IMR-90 (cell line): ENCODE results near the gene HMX1. TPM values are rescaled to one million over a fixed set of nuclear protein-coding genes. Genes with fewer than 3 reads are reported as not detected.

Source experiments
- ATAC-seq: fragments of 200-7000 bp; cut with Tn5 transposase; 2 replicates; pipeline ENCODE4 v1.9.1; 2020; ENCODE audit warnings: low read depth, mild to moderate bottlenecking, moderate library complexity
- BruUV-seq: library from RNA; stranded (reverse); fragments of 400-500 nt; replicated peaks from 2 replicates; lab custom pipeline; 2021; lab: Mats Ljungman, UMichigan
- CTCF ChIA-PET: fragments of 300-600 bp; formaldehyde crosslinking; extraction: SDS; loops from one replicate; lab custom pipeline; 2021; ENCODE audit warnings: antibody characterized with exemption; lab: Yijun Ruan, JAX
- POLR2A ChIA-PET: fragments of 300-600 bp; sonication (Branson Sonifier 250); formaldehyde crosslinking; loops from one replicate; lab custom pipeline; 2022; ENCODE audit warnings: antibody characterized with exemption; ENCODE audit not compliant: unreplicated experiment; lab: Charles Lee
- DNase-seq: peaks from one replicate; pipeline ENCODE4 v3.0.0; 2013
- H2AFZ ChIP-seq: replicated peaks from 2 replicates; pipeline ENCODE3; 2013; ENCODE audit warnings: low read length, mild to moderate bottlenecking; ENCODE audit not compliant: poor library complexity
- H2AK5ac ChIP-seq: 2 replicates; pipeline ENCODE4 v1.6.1; 2013; ENCODE audit warnings: low read depth, low read length, inconsistent platforms
- H2AK9ac ChIP-seq: replicated peaks from 2 replicates; pipeline ENCODE3; 2013; ENCODE audit warnings: mild to moderate bottlenecking, low read depth, low read length, moderate library complexity; ENCODE audit not compliant: poor library complexity
- H2BK120ac ChIP-seq: 2 replicates; pipeline ENCODE4 v1.6.1; 2013; ENCODE audit warnings: low read depth, low read length, inconsistent platforms
- H2BK15ac ChIP-seq: 3 replicates; pipeline ENCODE4 v1.6.1; 2013; ENCODE audit warnings: low read depth, low read length, inconsistent platforms
- H2BK20ac ChIP-seq: 2 replicates; pipeline ENCODE4 v1.6.1; 2013; ENCODE audit warnings: low read depth, mild to moderate bottlenecking, inconsistent platforms, low read length, moderate library complexity
- H2BK5ac ChIP-seq: 2 replicates; pipeline ENCODE4 v1.6.1; 2013; ENCODE audit warnings: mild to moderate bottlenecking, low read depth, low read length, inconsistent platforms; ENCODE audit not compliant: poor library complexity, severe bottlenecking
- H3K14ac ChIP-seq: replicated peaks from 2 replicates; pipeline ENCODE4 v1.6.1; 2013; ENCODE audit warnings: low read depth, low read length, inconsistent platforms
- H3K18ac ChIP-seq: 2 replicates; pipeline ENCODE4 v1.6.1; 2013; ENCODE audit warnings: low read depth, low read length, control low read depth
- H3K23ac ChIP-seq: 2 replicates; pipeline ENCODE4 v1.6.1; 2013; ENCODE audit warnings: low read depth, low read length, inconsistent platforms
- H3K27ac ChIP-seq: 2 replicates; pipeline ENCODE4 v1.5.1; 2013; ENCODE audit warnings: mild to moderate bottlenecking, control low read depth, low read length; ENCODE audit not compliant: insufficient read depth
- H3K27me3 ChIP-seq: 2 replicates; pipeline ENCODE4 v1.6.1; 2013; ENCODE audit warnings: low read length; ENCODE audit not compliant: control insufficient read depth, insufficient read depth
- H3K36me3 ChIP-seq: 2 replicates; pipeline ENCODE4 v1.6.1; 2013; ENCODE audit warnings: low read length, mixed read lengths; ENCODE audit not compliant: control insufficient read depth, insufficient read depth
- H3K4ac ChIP-seq: 2 replicates; pipeline ENCODE4 v1.6.1; 2013; ENCODE audit warnings: low read depth, low read length, inconsistent platforms
- H3K4me1 ChIP-seq: 2 replicates; pipeline ENCODE4 v1.6.1; 2013; ENCODE audit warnings: low read length, mixed read lengths; ENCODE audit not compliant: control insufficient read depth, insufficient read depth
- H3K4me2 ChIP-seq: 2 replicates; pipeline ENCODE4 v1.6.1; 2013; ENCODE audit warnings: low read depth, mild to moderate bottlenecking, control low read depth, low read length, moderate library complexity
- H3K4me3 ChIP-seq: 2 replicates; pipeline ENCODE4 v1.5.1; 2013; ENCODE audit warnings: low read depth, mild to moderate bottlenecking, control low read depth, low read length, moderate library complexity; ENCODE audit not compliant: insufficient read depth
- H3K56ac ChIP-seq: 2 replicates; pipeline ENCODE4 v1.6.1; 2013; ENCODE audit warnings: low read length, inconsistent platforms; ENCODE audit not compliant: insufficient read depth; ENCODE audit errors: extremely low read depth
- H3K79me1 ChIP-seq, 2 experiments: 2 replicates each; pipeline ENCODE4 v1.6.1; 2013; ENCODE audit warnings: low read length in 2 of 2, inconsistent platforms in 1 of 2, low read depth in 1 of 2
- H3K9ac ChIP-seq: 2 replicates; pipeline ENCODE4 v1.6.1; 2013; ENCODE audit warnings: low read depth, low read length, control low read depth
- H3K9me1 ChIP-seq: 2 replicates; pipeline ENCODE4 v1.6.1; 2013; ENCODE audit warnings: low read length, inconsistent platforms; ENCODE audit not compliant: insufficient read depth
- H3K9me3 ChIP-seq: 2 replicates; pipeline ENCODE4 v1.6.1; 2013; ENCODE audit warnings: low read length; ENCODE audit not compliant: control insufficient read depth, insufficient read depth
- H4K20me1 ChIP-seq: 2 replicates; pipeline ENCODE4 v1.6.1; 2013; ENCODE audit warnings: low read length, inconsistent platforms; ENCODE audit not compliant: insufficient read depth
- H4K5ac ChIP-seq: 2 replicates; pipeline ENCODE4 v1.6.1; 2013; ENCODE audit warnings: mild to moderate bottlenecking, low read depth, low read length, control low read depth
- H4K8ac ChIP-seq, 2 experiments: 2 replicates each; pipeline ENCODE4 v1.6.1; 2013; ENCODE audit warnings: low read depth in 2 of 2, low read length in 2 of 2, control low read depth in 1 of 2, inconsistent platforms in 1 of 2
- H4K91ac ChIP-seq: 2 replicates; pipeline ENCODE4 v1.6.1; 2013; ENCODE audit warnings: low read depth, low read length, inconsistent platforms; ENCODE audit not compliant: insufficient read depth
- BHLHE40 ChIP-seq: fragments of 150-350 bp; IDR thresholded peaks from 2 replicates; pipeline ENCODE4 v1.6.1; 2016; ENCODE audit warnings: mild to moderate bottlenecking, low read depth, low read length
- CEBPB ChIP-seq: IDR thresholded peaks from 2 replicates; pipeline ENCODE4 v1.6.1; 2012; ENCODE audit warnings: low read depth, low read length, improper control_type of control experiment
- CHD1 ChIP-seq: IDR thresholded peaks from 2 replicates; pipeline ENCODE4 v1.6.1; 2012; ENCODE audit warnings: low read depth, low read length, improper control_type of control experiment
- FOS ChIP-seq: fragments of 150-350 bp; IDR thresholded peaks from 2 replicates; pipeline ENCODE4 v1.6.1; 2016; ENCODE audit warnings: low read depth, low read length
- MAZ ChIP-seq: IDR thresholded peaks from 2 replicates; pipeline ENCODE4 v1.6.1; 2012; ENCODE audit warnings: low read depth, mild to moderate bottlenecking, low read length, improper control_type of control experiment, moderate library complexity, borderline replicate concordance
- POLR2A ChIP-seq: IDR thresholded peaks from 2 replicates; pipeline ENCODE4 v1.6.1; 2012; ENCODE audit warnings: mild to moderate bottlenecking, low read depth, low read length
- RAD21 ChIP-seq: IDR thresholded peaks from 2 replicates; pipeline ENCODE4 v1.6.1; 2012; ENCODE audit warnings: low read length, improper control_type of control experiment
- RCOR1 ChIP-seq: IDR thresholded peaks from 2 replicates; pipeline ENCODE4 v1.6.1; 2012; ENCODE audit warnings: mild to moderate bottlenecking, low read length, improper control_type of control experiment; ENCODE audit not compliant: insufficient replicate concordance
- SMC3 ChIP-seq: fragments of 150-350 bp; IDR thresholded peaks from 2 replicates; pipeline ENCODE4 v1.6.1; 2016; ENCODE audit warnings: low read depth, mild to moderate bottlenecking, antibody characterized with exemption, low read length, moderate library complexity
- WGBS, 2 experiments: methylation state at CpG; one replicate each; pipeline versions ENCODE4 v1.1.5 to v1.1.7; 2013; ENCODE audit warnings: missing lambda C conversion rate in 2 of 2; ENCODE audit not compliant: insufficient read length in 1 of 2; ENCODE audit errors: extremely low coverage in 2 of 2; 5-methylcytosine and 5-hydroxymethylcytosine counted together
- dilution Hi-C: fragments of 300-500 bp; cut with HindIII; formaldehyde crosslinking; loops from one replicate; pipeline ENCODE4 v1.14.3; 2018; ENCODE audit warnings: low sequenced_read_pairs; ENCODE audit not compliant: unreplicated experiment
- in situ Hi-C: fragments of 300-500 bp; cut with MboI; formaldehyde crosslinking; loops from 3 replicates; pipeline ENCODE4 v1.14.3; 2019; ENCODE audit warnings: low sequenced_read_pairs, inconsistent platforms, mixed read lengths
- intact Hi-C: fragments of 100-400 bp; cut with micrococcal nuclease; formaldehyde crosslinking; loops from 2 replicates; pipeline ENCODE4 v1.10.0; 2022
- polyA plus RNA-seq, 3 experiments: library from polyadenylated mRNA; depleted of rRNA; stranded (reverse); fragments of >200 nt; gene quantifications; 2 replicates each; pipeline ENCODE4 v1.2.3, GENCODE V29; 2012; ENCODE audit warnings: low replicate concordance in 1 of 3
- total RNA-seq: library from RNA; depleted of rRNA; stranded (reverse); fragments of >200 nt; gene quantifications from 2 replicates; pipeline ENCODE4 v1.2.3, GENCODE V29; 2012
- TF ChIP-seq, protein P1 (sequence below): fragments of 150-350 bp; IDR thresholded peaks from 2 replicates; pipeline ENCODE4 v1.6.1; 2016; ENCODE audit warnings: low read depth, mild to moderate bottlenecking, low read length, moderate library complexity, borderline replicate concordance

HMX1 gene
- total and polyA plus RNA-seq, 2 of the 4 experiments (the other 2 are of a cell fraction) = not detected

DNA sequence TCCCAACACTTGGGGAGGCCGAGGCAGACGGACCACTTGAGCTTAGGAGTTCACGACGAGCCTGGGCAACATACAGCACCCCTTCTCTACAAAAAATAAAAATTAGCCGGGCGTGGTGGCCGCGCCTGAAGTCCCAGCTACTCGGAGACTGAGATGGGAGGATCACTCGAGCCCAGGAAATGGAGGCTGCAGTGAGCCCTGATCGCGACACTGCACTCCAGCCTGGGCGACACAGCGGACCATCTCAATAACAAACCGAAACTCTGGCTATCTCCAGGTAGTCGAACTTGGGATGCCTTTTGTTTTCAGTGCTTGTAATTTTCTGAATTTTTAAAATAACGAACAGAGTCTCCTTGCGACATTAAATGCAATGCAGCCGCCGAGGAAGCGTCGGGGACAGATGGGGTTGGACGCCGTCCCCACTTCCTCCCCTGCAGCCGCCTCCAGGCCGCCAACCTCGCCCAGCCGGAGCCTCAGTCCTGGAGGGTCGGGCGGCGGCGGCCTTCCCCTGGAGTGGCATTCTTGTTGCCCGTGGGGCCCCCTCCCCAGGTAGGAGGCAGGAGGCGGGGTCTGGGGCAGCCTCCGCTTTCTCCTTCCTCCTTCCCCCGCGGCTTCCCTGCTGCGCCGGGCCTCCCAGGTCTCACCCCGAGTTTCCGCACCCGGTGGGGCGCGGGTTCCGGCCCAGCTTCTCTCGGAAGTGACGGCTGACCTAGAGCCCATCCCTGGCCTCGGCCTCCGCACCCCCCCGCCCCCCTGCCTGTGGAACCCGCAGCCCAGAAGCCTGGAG, 14.6 kb downstream of the HMX1 start:
- H2AFZ ChIP-seq = no peak overlapping the region
- H2AK5ac ChIP-seq = no peak overlapping the region
- no peaks in the 10 kb centered on the region for H3K9me1 ChIP-seq
- H4K8ac ChIP-seq = no peak overlapping the region
- H2AK9ac ChIP-seq = no peak overlapping the region
- H2BK20ac ChIP-seq = no peak overlapping the region
- WGBS, 2 experiments = 0% methylated on average over 13 of the region's 51 CpGs; no CpG with 5 or more reads in 1 of the 2 experiments
- intact Hi-C loops (no loop called here), dilution Hi-C loops (no loop called here), in situ Hi-C loops (no loop called here)
- no peaks in the 10 kb centered on the region for H3K36me3 ChIP-seq
- H3K4me2 ChIP-seq = no peak overlapping the region
- no peak overlapping the region for H2BK120ac ChIP-seq
- no peaks in the 10 kb centered on the region for H3K4me1 ChIP-seq
- H2BK5ac ChIP-seq = no peak overlapping the region
- H3K4me3 ChIP-seq = no peak overlapping the region
- DNase-seq = no peak
- H3K9me3 ChIP-seq = no peaks in the 10 kb centered on the region
- no peak overlapping the region for H3K9ac ChIP-seq
- no peaks in the 10 kb centered on the region for H3K79me1 ChIP-seq
- no peak overlapping the region for H3K27ac ChIP-seq
- no peak overlapping the region for H3K14ac ChIP-seq
- H3K27me3 ChIP-seq = peaks cover 63% of the 10 kb centered on the region
- no peak overlapping the region for H2BK15ac ChIP-seq
- no peak overlapping the region for H3K23ac ChIP-seq
- TF ChIP-seq CEBPB = no peak
- TF ChIP-seq RCOR1 = no peak
- TF ChIP-seq, protein P1, sequence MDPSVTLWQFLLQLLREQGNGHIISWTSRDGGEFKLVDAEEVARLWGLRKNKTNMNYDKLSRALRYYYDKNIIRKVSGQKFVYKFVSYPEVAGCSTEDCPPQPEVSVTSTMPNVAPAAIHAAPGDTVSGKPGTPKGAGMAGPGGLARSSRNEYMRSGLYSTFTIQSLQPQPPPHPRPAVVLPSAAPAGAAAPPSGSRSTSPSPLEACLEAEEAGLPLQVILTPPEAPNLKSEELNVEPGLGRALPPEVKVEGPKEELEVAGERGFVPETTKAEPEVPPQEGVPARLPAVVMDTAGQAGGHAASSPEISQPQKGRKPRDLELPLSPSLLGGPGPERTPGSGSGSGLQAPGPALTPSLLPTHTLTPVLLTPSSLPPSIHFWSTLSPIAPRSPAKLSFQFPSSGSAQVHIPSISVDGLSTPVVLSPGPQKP = no peak
- TF ChIP-seq RAD21 = no peak
- TF ChIP-seq POLR2A = no peak
- no peak for TF ChIP-seq CHD1
- TF ChIP-seq SMC3 = no peak
- TF ChIP-seq MAZ = no peak
- no peak for TF ChIP-seq BHLHE40
- TF ChIP-seq FOS = no peak
- no TSS peak for BruUV-seq
- no peak overlapping the region for H4K91ac ChIP-seq
- no peak overlapping the region for H3K56ac ChIP-seq
- no peak overlapping the region for H3K4ac ChIP-seq
- CTCF ChIA-PET = no interaction called here
- no peaks in the 10 kb centered on the region for H4K20me1 ChIP-seq
- H4K5ac ChIP-seq = no peak overlapping the region
- POLR2A ChIA-PET = no interaction called here
- ATAC-seq = no peak
- no peak overlapping the region for H3K18ac ChIP-seq
